Colon (tissue), 2 donors: Measurements from ENCODE around the gene DDX10.

ENCODE experiments used
- FAIRE-seq: peaks from 2 replicates; lab custom pipeline; 2012; peaks lifted over from hg19 to GRCh38; lab: Jason Lieb, UNC
- donor health status: control.
- donor health status: control.

DDX10 gene

DNA sequence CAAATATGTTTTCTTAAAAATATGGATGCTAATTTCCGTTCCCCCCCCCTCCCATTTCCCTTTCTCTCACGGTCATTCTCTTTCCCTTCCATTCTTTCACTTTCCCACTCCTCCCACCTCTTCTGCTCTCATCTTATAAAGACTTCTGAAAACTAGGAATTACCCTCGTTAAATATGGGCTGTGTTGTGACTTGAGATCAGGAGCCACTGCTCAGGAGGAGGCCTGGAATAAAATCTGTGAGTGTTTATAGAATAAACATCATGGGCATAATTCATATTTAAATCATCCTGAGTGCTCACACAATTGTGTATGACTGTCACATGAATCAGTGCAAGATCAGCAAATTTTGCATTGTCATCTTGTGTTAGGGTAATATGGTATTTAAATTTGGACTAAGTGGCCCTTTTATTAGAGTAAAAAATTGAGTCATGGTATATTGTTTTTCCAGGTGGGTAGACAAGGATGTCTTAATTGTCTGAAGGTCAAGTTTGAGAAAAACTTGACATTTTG is 208.0 kb downstream of the DDX10 start:
- no peak for FAIRE-seq

DNA sequence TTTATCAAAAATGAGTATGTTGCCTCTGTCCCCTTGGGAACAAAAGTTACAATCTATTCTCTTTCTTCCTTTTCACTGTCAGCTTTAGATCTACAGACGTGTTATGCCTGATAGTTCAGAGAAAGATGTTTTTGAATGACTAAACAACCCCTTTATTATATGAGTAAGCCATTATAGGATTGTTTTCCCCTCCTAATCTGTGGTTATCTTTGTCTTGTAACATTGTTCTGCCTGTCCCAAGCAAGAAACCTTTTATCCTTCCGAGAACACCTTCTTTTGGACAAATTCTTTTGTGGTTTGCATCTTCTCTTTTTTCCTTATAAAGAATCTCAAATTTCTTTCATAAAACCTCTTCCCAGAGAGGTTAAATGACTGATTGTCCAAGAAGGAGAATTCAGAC is 208.4 kb downstream of the DDX10 start:
- FAIRE-seq: no peak

DNA sequence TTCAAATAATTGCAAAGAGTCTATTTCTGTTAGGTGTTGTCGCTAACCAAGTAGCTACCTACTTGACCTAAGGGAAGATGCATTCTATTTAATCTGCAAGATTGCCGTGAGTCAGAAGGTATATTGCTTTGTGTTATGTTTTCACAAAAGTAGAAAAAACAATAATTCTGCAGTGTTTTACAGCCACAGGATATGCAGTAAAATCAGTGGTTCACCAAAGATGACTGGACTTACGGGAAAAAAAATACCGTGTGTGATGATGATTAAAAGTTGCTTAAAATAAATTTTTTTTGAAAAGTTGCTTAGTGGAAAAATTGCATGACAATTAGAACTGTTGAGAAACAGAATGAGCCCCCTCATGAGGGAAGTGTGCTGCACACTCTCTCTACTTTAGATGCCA is 209.1 kb downstream of the DDX10 start:
- FAIRE-seq: no peak

DNA sequence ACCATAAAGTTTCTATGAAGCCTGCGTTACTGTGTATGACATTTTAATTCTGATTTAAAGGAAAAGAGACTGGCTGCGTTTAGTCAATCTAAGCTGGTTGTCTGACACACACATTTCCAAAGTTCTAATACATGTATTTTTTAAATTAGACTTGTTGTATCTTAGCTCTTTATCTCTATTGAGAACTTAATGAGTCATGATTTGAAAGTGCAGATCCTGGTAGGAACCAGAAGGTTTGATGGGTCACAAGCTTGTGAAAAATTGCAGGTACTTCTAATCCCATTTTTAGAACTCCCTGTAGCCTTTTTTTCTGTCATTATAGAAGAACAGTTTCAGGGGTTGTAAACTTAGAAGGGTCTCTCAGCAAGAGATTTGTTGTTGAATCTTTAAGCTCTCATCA is 210.3 kb downstream of the DDX10 start:
- FAIRE-seq: no peak

DNA sequence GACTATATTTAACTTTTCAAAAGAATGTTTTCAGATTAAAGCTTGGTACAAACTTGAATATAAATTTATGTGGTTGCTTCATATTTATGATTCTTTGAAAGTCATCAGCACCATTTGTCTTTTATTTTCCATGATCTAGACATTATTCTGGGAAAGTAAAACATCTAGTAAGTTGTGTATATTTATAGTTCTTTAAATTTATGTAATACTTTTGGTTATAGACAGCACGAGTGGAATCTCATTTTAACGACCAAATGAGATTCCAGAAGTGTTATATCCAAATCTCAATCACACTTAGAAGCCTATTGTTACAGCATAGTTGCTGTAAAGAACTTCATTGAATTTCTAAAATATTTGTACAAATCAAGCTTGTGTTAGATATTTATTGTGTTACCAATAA is 212.3 kb downstream of the DDX10 start:
- peak; percentile 24 for FAIRE-seq

DNA sequence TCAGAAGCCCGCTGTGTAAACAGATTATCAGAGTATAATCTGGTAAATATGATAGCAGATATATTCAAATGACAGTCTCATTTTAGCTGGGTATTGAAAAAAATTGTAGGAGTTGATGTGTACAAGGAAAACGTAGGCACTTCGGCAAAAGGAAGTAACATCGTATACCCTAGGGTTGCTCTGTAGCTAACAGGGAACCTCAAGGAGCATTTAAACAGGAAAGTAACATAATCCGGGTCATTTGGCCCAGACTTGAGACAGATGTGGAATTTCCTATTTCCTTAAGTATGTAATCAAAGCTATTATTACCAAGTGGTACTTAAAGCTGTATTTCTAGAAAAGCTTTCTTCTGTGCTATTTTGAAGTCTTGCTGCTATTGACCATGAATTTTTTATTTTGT is 215.6 kb downstream of the DDX10 start:
- no peak for FAIRE-seq

DNA sequence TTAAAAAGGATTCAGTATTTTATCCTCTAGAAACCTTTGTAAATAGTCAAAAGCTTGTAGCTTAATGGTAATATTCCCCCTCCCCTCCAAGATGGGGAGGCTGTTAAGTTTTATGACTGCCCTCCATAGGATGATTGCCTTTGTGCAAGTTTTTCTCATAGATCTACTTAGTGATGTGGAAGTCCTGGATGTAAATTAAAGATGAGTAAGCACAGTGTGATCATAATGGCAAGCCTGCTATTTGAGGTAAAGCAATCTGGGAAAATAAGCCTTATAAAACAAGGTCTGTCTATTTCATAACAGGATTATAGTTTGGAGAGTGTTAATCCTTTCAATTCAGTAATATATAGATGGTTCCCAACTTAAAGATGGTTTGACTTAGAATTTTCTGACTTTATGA is 216.3 kb downstream of the DDX10 start:
- FAIRE-seq: no peak

DNA sequence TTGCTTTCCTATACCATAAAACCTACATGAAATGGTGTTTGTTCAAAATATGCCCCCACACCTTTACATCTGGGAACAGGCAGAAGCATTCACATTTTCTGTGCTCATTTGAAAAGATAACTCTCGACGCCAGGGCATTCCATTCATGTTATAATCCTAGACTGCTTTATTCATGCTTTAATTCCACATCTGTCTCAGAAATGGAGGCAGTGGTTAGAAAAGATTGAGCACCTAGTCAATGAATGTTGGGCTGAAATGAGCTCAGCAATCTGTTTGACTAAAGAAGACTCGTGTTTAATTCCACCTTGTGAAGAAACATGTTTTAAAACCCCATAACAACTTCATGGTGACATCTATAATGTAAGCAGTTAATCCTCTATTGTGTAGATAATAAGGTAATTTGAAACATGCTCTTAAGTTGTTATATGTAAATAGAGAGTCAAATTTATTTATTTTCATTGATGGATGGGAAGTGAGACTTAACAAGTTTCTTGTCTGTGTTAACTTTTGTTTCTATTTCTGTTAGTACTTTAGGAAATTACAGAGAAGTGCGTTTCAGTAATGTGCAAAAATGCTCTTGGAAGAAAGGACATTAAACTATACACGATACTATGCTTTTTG is 217.5 kb downstream of the DDX10 start:
- FAIRE-seq: no peak

DNA sequence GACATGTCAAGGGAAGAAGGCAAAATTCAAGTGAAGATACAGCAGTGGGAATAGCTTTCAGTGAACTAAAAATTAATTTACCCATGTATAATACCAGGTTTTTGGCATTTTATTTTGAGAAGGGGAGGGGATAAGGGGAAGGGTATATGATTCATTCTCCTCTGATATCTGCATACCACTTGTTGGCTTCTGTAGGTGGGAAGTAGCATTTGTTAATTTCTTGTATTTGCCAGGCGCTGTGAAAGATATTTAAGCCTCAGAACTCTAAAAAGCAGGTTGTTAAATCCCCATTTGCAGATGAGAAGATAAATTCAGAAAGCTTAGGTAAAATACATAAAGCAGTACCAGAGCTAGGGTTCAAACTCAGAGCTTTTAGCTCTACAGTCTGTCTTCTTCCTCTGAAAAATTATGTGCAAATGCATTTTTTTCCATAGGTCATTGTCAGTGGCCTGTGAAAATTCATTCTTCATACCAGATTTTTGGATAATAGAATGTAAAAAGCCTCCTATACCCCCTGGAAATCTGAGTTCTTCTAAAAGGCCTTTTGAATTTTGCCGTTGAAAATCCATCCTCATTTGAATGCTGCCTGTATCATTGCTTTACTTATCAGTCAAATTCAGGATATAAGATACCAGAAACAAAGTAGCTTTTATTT is 221.3 kb downstream of the DDX10 start:
- FAIRE-seq: no peak

DNA sequence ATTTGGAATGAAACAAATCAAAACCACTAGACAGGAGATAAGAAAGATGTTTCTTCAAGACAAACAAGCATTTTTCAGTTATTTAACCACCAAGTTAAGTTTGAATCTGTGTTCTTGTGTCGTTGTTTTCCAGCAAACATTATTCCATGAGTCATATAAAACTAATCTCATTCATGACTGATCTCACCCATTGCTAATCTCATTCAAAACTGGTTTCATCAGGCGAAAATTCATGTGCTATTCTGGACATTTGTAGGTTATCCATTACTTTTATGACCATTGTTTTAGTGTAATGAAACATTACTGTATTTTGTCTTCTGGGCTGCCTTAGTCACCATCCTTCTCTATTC is 221.8 kb downstream of the DDX10 start:
- FAIRE-seq: no peak

DNA sequence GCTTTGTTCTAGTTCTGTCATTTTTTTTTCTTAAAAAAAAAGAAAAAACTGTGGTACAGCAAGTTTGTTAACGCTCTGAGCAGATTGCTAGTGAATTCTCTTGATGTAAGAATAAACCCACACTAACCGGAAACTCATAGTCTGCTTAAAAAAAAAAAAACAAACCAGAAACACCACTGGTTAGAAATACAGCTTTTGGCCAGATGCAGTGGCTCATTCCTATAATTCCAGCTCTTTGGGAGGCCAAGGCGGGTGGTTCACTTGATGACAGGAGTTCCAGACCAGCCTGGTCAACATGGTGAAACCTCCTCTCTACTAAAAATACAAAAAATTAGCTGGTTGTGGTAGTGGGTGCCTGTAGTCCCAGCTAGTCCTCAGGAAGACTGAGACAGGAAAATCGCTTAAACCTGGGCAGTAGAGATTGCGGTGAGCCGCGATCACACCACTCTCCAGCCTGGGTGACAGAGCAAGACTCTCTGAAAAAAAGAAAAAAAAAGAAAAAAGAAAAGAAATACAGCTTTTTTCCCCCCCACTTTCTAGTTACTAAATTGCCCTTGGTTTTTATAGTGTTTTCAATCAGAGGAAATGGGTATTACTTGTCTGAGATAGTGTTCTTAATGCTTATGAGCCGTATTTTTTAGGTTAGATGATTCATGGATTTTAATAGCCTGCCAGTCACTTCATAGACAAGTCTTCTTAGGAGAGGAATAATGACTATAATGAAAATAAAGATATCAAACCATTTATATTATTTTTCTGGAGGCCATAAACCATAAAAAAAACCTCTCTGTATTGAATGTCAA is 222.8 kb downstream of the DDX10 start:
- no peak for FAIRE-seq

DNA sequence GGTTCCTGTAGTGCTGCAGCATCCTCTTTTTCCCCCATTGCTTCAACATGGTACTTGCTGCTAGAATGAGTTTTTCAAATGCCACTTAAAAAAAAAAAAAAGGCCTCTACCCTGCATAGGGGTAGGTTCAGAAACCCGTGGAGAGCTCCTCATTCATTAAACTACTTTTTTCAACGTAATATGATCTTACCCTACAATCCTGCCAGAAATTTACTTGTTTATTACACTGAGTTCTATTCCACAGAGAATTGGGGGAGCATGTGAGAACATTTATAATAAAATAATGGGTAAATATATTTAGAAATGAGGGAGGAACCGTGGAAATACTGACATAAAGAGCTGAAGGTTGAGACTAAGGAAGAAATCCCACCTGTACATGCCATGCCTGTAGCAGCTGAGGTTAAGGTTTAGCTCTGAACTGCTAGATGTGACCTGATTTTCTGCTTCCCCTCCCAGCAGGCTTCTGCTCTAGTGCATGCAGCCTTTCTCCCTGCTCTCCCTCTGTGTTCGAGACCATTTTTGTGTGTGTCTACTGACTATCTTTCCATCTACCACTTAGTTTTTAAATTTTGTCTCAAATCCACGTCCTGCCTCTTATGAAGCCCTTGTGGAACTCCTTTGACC is 225.7 kb downstream of the DDX10 start:
- no peak for FAIRE-seq

DNA sequence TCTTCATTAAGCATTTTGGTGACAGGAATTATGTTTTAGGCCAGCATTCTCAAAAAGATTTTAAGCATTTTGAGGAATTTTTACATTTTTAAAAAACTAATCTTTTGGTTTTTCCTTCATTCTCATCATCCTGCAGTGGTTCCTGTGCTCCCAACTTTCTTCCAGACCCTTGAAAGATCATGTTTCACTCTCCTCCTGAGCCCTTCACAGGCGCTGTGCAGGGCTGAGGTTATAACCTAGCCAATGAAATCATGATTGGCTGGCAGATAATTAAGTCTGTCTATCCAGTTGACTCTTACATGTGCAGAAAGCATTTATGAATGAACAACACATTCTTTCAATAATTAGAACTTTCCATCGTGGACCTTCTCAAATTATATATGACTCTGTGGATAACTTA is 226.3 kb downstream of the DDX10 start:
- no peak for FAIRE-seq

DNA sequence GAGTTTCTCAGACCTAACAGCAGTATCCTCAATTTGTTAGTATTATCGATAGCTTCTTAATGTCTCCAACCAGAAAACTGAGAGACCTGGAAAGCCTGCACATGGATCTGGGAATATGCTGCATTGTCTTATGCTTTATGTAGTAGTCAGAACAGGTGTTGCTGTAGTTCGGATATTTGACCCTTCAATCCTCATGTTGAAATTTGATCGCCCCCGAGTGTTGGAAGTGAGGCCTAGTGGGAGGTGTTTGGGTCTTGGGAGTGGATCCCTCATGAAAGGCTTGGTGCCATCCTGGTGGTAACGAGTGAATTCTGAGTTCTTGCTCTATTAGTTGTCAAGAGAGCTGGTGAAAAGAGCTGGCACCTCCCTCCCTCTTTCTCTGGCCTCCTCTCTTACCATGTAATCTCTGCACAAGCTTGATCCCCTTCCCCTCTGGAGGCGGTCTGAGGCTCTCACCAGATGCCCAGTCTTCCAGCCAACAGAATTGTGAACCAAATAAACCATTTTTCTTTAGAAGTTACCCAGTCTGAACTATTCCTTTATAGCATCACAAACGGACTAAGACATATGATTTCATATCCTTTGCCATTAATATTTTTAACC is 227.1 kb downstream of the DDX10 start:
- no peak for FAIRE-seq

DNA sequence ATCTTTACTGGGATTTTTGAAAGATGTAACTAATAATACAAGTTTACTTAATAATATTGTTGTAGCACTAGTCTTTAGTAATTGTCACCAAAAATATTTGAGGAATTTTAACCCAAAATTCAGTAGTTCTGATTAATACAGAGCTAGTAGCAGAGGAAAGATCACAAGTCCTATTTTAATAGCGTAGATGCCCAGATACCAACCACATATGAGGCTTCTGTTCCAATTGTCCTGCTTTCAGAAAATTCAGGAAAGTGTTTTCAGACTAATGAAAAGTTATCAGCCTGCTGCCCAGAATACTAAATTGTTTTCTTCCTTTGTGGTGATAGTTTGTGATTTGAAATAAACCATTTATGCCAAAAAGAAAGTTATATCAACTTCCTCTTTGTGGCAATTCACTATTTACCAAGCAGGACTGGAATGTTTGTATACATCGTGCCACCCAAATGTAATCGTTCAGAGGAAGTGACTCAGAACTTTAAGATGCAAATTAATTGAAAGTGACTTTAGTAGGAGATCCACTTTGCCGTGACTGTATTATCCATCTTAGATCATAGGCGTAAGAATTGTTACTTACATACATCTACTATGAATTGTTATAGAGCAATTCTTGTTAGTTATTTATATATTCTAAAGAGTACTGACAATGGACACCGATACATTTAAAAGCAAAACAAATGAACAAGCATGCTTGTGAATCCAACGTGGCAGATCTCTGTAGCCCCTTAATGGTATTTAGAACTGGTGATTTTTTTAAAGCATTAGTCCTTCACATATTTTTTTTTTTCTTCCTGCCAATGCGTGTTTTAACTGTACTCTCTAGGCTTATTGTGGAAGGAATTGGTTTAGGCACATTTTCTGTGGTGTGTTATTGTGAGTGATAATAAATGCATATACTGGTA is 231.0 kb downstream of the DDX10 start:
- no peak for FAIRE-seq

DNA sequence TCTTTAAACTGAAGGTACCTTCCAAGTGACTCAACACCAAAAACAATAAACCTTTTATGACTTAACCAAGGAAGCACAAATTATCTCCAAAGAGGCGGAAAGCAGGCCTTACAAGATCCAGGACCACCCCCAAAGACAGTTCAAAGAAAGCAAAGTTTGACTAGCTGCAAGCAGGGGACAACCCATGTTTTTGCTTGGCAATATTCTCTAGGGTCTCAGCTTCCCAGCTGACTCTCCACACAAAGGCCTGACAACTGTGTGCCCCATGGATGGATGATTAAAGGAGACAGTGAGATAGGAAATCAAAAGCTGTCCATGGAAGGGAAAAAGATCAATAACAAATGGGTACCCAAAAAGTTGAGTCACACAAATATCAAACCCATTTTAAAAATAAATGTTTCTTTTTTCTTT is 232.2 kb downstream of the DDX10 start:
- no peak for FAIRE-seq

DNA sequence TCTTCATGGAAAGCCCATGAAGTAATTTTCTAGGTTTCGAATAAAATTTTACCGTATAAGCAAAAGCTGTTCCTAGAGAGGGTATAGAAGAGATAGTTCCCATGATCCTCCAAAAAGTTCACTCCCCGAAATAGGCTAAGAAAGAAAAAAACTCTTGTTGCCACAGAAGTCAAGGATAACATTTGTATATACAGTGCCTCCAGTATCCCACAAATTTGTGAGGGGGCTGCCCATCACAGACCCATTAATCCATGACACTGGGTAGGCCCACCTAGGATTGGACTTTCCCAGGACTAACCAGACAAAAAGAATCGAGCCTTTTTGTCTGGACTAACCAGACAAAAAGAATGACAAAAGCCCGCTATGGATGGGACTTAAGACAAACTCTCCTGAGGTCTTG is 233.0 kb downstream of the DDX10 start:
- FAIRE-seq: no peak

DNA sequence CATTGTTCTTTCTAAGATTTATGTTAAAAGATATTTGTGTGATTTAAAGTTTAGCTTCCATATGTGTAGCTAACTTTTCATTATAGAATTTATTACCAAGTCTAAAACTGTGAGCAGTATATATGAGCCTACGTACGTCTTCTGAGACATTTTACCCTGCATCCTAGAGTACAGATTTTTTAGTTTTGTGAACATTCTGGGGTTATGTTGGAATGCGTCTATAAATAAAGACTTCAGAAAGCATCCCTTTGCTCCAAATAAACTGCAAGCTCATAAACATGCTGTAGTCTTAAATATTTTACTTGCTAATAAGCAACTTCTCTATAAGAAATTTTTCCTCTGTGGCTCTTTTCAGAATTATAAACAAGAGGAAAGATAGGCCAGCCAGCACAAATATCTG is 236.5 kb downstream of the DDX10 start:
- FAIRE-seq: no peak

DNA sequence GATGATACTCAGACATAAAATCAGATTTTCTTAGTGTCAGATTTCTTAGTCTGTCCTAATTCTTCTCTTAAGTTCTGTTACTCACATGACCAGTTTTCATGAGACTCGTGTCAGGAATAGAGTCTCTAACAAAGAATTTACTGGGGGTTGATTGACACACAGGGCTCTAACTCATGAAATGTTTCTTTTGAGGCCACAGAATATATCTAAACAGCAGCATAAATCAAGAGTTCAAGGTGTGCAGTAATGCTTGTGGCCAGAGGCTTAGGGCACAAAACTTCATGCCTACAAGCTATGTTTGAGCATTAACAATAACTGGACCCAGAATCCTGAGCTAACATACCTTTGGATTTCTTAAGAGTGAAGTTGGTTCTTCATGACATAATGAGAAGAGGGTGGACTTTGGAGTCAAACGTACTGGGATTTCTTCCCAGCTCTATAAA is 237.2 kb downstream of the DDX10 start:
- no peak for FAIRE-seq

DNA sequence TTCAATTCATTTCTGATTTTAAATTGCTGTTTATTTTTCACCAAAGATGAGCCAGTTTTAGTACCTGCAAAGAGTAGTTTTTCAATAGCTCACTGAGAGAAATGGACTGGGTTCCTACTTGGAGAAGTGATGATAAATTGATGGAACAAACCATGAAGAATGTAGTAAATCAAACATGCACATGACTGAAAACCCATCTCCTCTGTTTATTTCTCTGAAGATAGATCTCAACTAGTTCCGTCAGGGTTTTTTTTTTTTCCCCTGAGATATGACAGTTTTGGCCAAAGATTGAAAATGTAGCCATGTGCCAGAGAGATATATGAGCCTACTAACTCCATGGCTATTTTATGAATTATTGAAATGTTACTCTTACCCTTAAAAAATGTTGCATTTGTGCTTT is 239.6 kb downstream of the DDX10 start:
- no peak for FAIRE-seq

DNA sequence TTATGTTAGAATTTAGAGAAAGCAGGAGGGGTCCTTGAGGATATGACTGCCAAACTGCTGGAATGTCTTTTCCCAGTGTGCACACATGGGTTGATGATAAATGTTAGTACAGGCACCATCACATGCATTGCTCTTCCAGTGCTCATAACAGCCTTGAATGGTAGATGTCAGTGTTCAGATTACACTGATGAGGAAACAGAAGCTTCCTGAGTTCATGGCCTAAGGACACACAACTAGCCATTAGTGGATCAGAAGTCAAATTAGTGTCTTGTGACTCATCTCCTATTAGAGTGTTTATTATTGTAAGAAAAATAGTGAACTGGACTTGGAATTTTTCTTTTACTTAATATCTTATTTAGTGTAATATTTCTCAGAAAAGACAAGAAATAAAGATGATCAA is 241.5 kb downstream of the DDX10 start:
- no peak for FAIRE-seq
